GM12878 (cell line): ENCODE data around the gene CXADR. TPM values are rescaled to one million over a fixed set of nuclear protein-coding genes. Genes with fewer than 3 reads are reported as not detected.

Experiments used
- ATAC-seq: fragments of 200-7000 bp; cut with Tn5 transposase; 3 replicates; pipeline ENCODE4 v1.9.1; 2020; ENCODE audit warnings: mild to moderate bottlenecking, moderate library complexity
- BruUV-seq: library from RNA; stranded (reverse); fragments of 400-500 nt; replicated peaks from 2 replicates; lab custom pipeline; 2021; lab: Mats Ljungman, UMichigan
- CTCF ChIA-PET: fragments of 300-600 bp; sonication (Branson Sonifier 250); formaldehyde crosslinking; extraction: SDS; loops from one replicate; lab custom pipeline; 2021; ENCODE audit warnings: inconsistent platforms; lab: Yijun Ruan, JAX
- POLR2A ChIA-PET: fragments of 350-600 bp; formaldehyde crosslinking; extraction: SDS; loops from one replicate; lab custom pipeline; 2021; ENCODE audit warnings: inconsistent platforms; lab: Charles Lee
- RAD21 ChIA-PET: fragments of 300-600 bp; sonication (Branson Sonifier 250); formaldehyde crosslinking; loops from one replicate; lab custom pipeline; 2023; ENCODE audit warnings: antibody characterized with exemption; ENCODE audit not compliant: unreplicated experiment; lab: Charles Lee
- SMC1A ChIA-PET: fragments of 300-600 bp; sonication (Branson Sonifier 250); formaldehyde crosslinking; loops from one replicate; lab custom pipeline; 2023; ENCODE audit not compliant: unreplicated experiment, uncharacterized antibody; lab: Charles Lee
- DNase-seq: peaks from one replicate; pipeline ENCODE4 v3.0.0-alpha.2; 2011; ENCODE audit warnings: low read depth, low spot score
- FAIRE-seq: peaks from 3 replicates; lab custom pipeline; 2011; peaks lifted over from hg19 to GRCh38; lab: Jason Lieb, UNC
- H2AFZ ChIP-seq: 2 replicates; pipeline ENCODE4 v1.6.0; 2011; ENCODE audit warnings: low read depth, low read length, control low read depth; ENCODE audit not compliant: control insufficient read depth
- H3K27ac ChIP-seq: 2 replicates; pipeline ENCODE4 v1.5.1; 2011; ENCODE audit warnings: control low read depth; ENCODE audit not compliant: control insufficient read depth, insufficient read depth
- H3K27me3 ChIP-seq, 2 experiments: replicated peaks in 1 of 2; 2 replicates each; pipeline versions ENCODE4 v1.6.0 to v1.6.1; 2011; ENCODE audit warnings: low read length in 1 of 2; ENCODE audit not compliant: control insufficient read depth in 2 of 2, insufficient read depth in 2 of 2
- H3K36me3 ChIP-seq, 2 experiments: 2 replicates each; pipeline ENCODE4 v1.5.1; 2011; ENCODE audit warnings: low read length in 1 of 2; ENCODE audit not compliant: control insufficient read depth in 2 of 2, insufficient read depth in 2 of 2
- H3K4me1 ChIP-seq: 2 replicates; pipeline ENCODE4 v1.6.1; 2011; ENCODE audit warnings: mild to moderate bottlenecking, low read length, moderate library complexity, mixed read lengths; ENCODE audit not compliant: control insufficient read depth, insufficient read depth
- H3K4me2 ChIP-seq: 2 replicates; pipeline ENCODE4 v1.6.0; 2011; ENCODE audit warnings: control low read depth; ENCODE audit not compliant: control insufficient read depth, insufficient read depth
- H3K4me3 ChIP-seq: fragments of 200-600 bp; sonication (generic); 2 replicates; pipeline ENCODE4 v1.5.1; 2016
- H3K79me2 ChIP-seq: 2 replicates; pipeline ENCODE4 v1.6.0; 2011; ENCODE audit warnings: low read length; ENCODE audit not compliant: control insufficient read depth, insufficient read depth
- H3K9ac ChIP-seq: 2 replicates; pipeline ENCODE4 v1.8.0; 2011; ENCODE audit warnings: low read length, control low read depth, mixed read lengths; ENCODE audit not compliant: control insufficient read depth, insufficient read depth
- H3K9me3 ChIP-seq: replicated peaks from 3 replicates; pipeline ENCODE4 v1.5.1; 2011; ENCODE audit warnings: mild to moderate bottlenecking, low read length; ENCODE audit not compliant: control insufficient read depth, insufficient read depth
- H4K20me1 ChIP-seq: 2 replicates; pipeline ENCODE4 v1.6.0; 2011; ENCODE audit not compliant: control insufficient read depth, insufficient read depth
- HSF1 ChIP-seq: fragments of 150-350 bp; IDR thresholded peaks from 2 replicates; pipeline ENCODE4 v1.6.1; 2014; ENCODE audit warnings: mild to moderate bottlenecking, low read depth, low read length
- NFYA ChIP-seq: IDR thresholded peaks from 2 replicates; pipeline ENCODE4 v1.6.1; 2011; ENCODE audit warnings: low read depth, mild to moderate bottlenecking, low read length, improper control_type of control experiment, borderline replicate concordance
- NR2F1 ChIP-seq: fragments of 450-650 bp; conservative IDR thresholded peaks from 2 replicates; pipeline ENCODE4 v1.6.1; 2017; ENCODE audit warnings: mild to moderate bottlenecking
- RAD51 ChIP-seq: fragments of 450-650 bp; IDR thresholded peaks from 2 replicates; pipeline ENCODE4 v1.6.1; 2016; ENCODE audit warnings: moderate library complexity, mild to moderate bottlenecking, inconsistent platforms
- SMAD5 ChIP-seq: IDR thresholded peaks from 2 replicates; pipeline ENCODE4 v1.6.1; 2016; ENCODE audit warnings: antibody characterized with exemption, low read depth
- YY1 ChIP-seq: IDR thresholded peaks from 2 replicates; pipeline ENCODE4 v1.6.1; 2011; ENCODE audit warnings: low read depth, mild to moderate bottlenecking, low read length
- WGBS: methylation state at CpG from one replicate; pipeline ENCODE4 v1.1.6; 2016; ENCODE audit warnings: low lambda C conversion rate; ENCODE audit not compliant: insufficient replicate concordance, insufficient coverage; ENCODE audit errors: missing lambda C conversion rate; 5-methylcytosine and 5-hydroxymethylcytosine counted together
- in situ Hi-C: fragments of 300-500 bp; cut with MboI; formaldehyde crosslinking; loops from 9 replicates; pipeline ENCODE4 v1.14.3; 2018; ENCODE audit warnings: mixed read lengths
- intact Hi-C: fragments of 100-400 bp; cut with micrococcal nuclease; formaldehyde crosslinking; loops from one replicate; pipeline ENCODE4 v1.14.2; 2022; ENCODE audit not compliant: unreplicated experiment
- polyA plus RNA-seq, 11 experiments: library from polyadenylated mRNA; depleted of rRNA in 4 of 11; unstranded in 6 of 11; stranded (reverse) in 5 of 11; fragments of >200 nt; fragmentation: Nextera tagmentation in 4 of 11; fragmentation: Illumina TruSeq in 1 of 11; extraction: Ambion mirVana in 4 of 11; extraction: Trizol in 1 of 11; gene quantifications; 1 replicate in 1 of 11; 2 replicates in 10 of 11; pipeline versions ENCODE4 v1.2.1 to v1.2.3, GENCODE V29; 2011 to 2016; ENCODE audit warnings: inconsistent platforms in 2 of 11, missing spikeins in 2 of 11, low read depth in 1 of 11
- total RNA-seq, 4 experiments: library from RNA; depleted of rRNA in 3 of 4; stranded (reverse); fragments of >200 nt in 3 of 4; fragmentation: Illumina TruSeq in 1 of 4; extraction: Trizol in 1 of 4; gene quantifications; 2 replicates each; pipeline versions ENCODE4 v1.2.1 to v1.2.3, GENCODE V29; 2013 to 2021

CXADR gene
- total and polyA plus RNA-seq, 10 of the 15 experiments (the other 5 are each of a cell fraction or from before 2014, with no cell fraction given) = 0.01 to 0.64 (median 0.13) TPM

- TF ChIP-seq YY1 (no peak), SMAD5 (no peak)
These were observed 35.4 kb downstream of the CXADR start (continued) for GRCh38 chr21:17548262-17548661.

DNA sequence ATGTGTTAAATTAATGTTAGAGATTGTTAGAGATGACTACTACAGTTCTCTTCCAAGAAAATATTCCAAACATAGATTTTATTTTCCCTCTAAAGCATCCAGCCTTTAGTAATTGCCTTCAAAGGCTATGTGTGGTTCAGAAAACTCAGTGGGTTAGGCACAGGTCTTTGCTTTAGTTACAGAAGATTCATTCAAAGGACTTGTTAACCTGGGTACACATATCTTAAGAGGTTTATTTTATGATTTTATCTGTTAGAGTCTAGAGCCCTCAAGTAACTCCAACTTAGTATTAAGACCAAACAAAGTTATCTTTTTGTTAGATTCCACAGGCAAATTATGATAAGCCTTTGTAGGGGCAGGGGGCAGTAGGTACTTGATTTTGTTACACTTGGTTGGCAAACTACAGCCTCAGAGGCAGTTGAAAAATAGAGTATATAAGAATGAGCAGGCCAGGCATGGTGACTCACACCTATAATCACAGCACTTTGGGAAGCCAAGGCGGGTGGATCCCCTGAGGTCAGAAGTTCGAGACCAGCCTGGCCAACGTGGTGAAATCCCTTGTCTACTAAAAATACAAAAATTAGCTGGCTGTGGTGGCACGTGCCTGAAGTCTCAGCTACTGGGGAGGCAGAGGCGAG is 37.9 kb downstream of the CXADR start:
- Histone ChIP-seq H2AFZ (no peak overlapping the region), H3K36me3 (no peaks in the 10 kb centered on the region), H3K27ac (no peak overlapping the region), H3K4me1 (no peaks in the 10 kb centered on the region), H3K9me3 (no peaks in the 10 kb centered on the region), H4K20me1 (no peaks in the 10 kb centered on the region), H3K9ac (no peak overlapping the region), H3K79me2 (no peaks in the 10 kb centered on the region), H3K4me3 (no peak overlapping the region), H3K4me2 (no peak overlapping the region), H3K27me3 (no peaks in the 10 kb centered on the region)
- intact Hi-C loops (loop anchor here (10.0 kb wide), 1 partner anchor 166 kb away; no protein-coding TSS in a partner anchor), in situ Hi-C loops (no loop called here)
- RAD21 ChIA-PET = no interaction called here
- CTCF ChIA-PET = interaction anchor here (2.0 kb wide), 1 partner anchor 164 kb away, joined by 9 read pairs; no protein-coding TSS in a partner anchor
- 11% methylated on average over 5 of the region's 5 CpGs for WGBS
- BruUV-seq = no TSS peak
- FAIRE-seq (no peak), ATAC-seq (no peak), DNase-seq (no peak)
- SMC1A ChIA-PET = no interaction called here
- POLR2A ChIA-PET = no interaction called here
- no peak for TF ChIP-seq RAD51
- TF ChIP-seq HSF1 = no peak
- no peak for TF ChIP-seq NR2F1
- TF ChIP-seq NFYA = no peak
